Lower lobe of right lung (tissue), 2 donors: ENCODE results near the gene SLFN11. TPM values are rescaled to one million over a fixed set of nuclear protein-coding genes. Genes with fewer than 3 reads are reported as not detected.
A peak's percentile ranks its signal among the peaks of the same experiment; 100 is the strongest.
"Not testable (repeated sequence)": the region's sequence is repeated elsewhere in the genome, so short reads cannot be mapped to it uniquely, and the experiment has no call there.

Experiments
- ATAC-seq, 2 donors: fragments of 200-7000 bp; cut with Tn5 transposase; one replicate each; pipeline ENCODE4 v1.9.1; 2020 to 2022; ENCODE audit warnings: mild to moderate bottlenecking in 2 of 2, moderate library complexity in 2 of 2
- DNase-seq: peaks from one replicate; pipeline ENCODE4 v3.0.0-alpha.2; 2020
- H3K27ac ChIP-seq: fragments of 200-600 bp; one replicate; pipeline ENCODE4 v1.8.0; 2022
- H3K27me3 ChIP-seq: fragments of 200-600 bp; one replicate; pipeline ENCODE4 v1.8.0; 2022; ENCODE audit warnings: low read depth
- H3K36me3 ChIP-seq: fragments of 200-600 bp; one replicate; pipeline ENCODE4 v1.8.0; 2022; ENCODE audit warnings: mild to moderate bottlenecking
- H3K4me1 ChIP-seq: fragments of 200-600 bp; one replicate; pipeline ENCODE4 v1.8.0; 2022
- H3K4me3 ChIP-seq: fragments of 200-600 bp; one replicate; pipeline ENCODE4 v1.8.0; 2022; ENCODE audit warnings: mild to moderate bottlenecking
- H3K9me3 ChIP-seq: fragments of 200-600 bp; one replicate; pipeline ENCODE4 v1.8.0; 2022
- CTCF ChIP-seq: fragments of 200-600 bp; IDR thresholded peaks from one replicate; pipeline ENCODE4 v1.8.0; 2022; ENCODE audit warnings: antibody characterized with exemption, mild to moderate bottlenecking
- intact Hi-C: fragments of 100-400 bp; cut with DNase I; formaldehyde crosslinking; loops from one replicate; pipeline ENCODE4 v1.11.0; 2022
- total RNA-seq: library from RNA; stranded (reverse); fragmentation: NEBNext Ultra II Directional; extraction: Animal tissue kit (Norgen Biotek cat#: 25700); gene quantifications from one replicate; pipeline ENCODE4 v1.2.1, GENCODE V29; 2021
- donor health status: DM: no; HTN: yes; CAD: no; lungs with severe emphysema.

SLFN11 gene
- total RNA-seq, 1 donor from 2014 or later, result 118 TPM

GRCh38 chr17:35342276-35342675 lies 31.1 kb downstream of the SLFN11 start:
- DNase-seq, result no peak

GRCh38 chr17:35341411-35341992 lies 31.9 kb downstream of the SLFN11 start:
- intact Hi-C loops, result no loop called here
- no peak for TF ChIP-seq CTCF

More at GRCh38 chr17:35342276-35342675, 31.1 kb downstream of the SLFN11 start:
- peaks cover 24% of the 10 kb centered on the region for H3K4me1 ChIP-seq
- intact Hi-C loops, result no loop called here
- no peaks in the 10 kb centered on the region for H3K9me3 ChIP-seq
- H3K27ac ChIP-seq, result no peak overlapping the region
- no peak overlapping the region for H3K4me3 ChIP-seq
- ATAC-seq, result no peak
- no peaks in the 10 kb centered on the region for H3K27me3 ChIP-seq
- H3K36me3 ChIP-seq, result no peaks in the 10 kb centered on the region
- TF ChIP-seq CTCF, result no peak

GRCh38 chr17:35338230-35338629 lies 35.2 kb downstream of the SLFN11 start:
- Histone ChIP-seq H3K36me3 (no peaks in the 10 kb centered on the region), H3K9me3 (no peaks in the 10 kb centered on the region), H3K27ac (no peak overlapping the region), H3K27me3 (no peaks in the 10 kb centered on the region), H3K4me1 (no peaks in the 10 kb centered on the region), H3K4me3 (no peak overlapping the region)
- DNase-seq, result no peak
- TF ChIP-seq CTCF, result no peak
- no peak for ATAC-seq
- intact Hi-C loops, result no loop called here

More at GRCh38 chr17:35341411-35341992, 31.9 kb downstream of the SLFN11 start:
- Histone ChIP-seq H3K4me3 (no peak overlapping the region), H3K4me1 (peaks cover 16% of the 10 kb centered on the region), H3K9me3 (no peaks in the 10 kb centered on the region), H3K27me3 (no peaks in the 10 kb centered on the region), H3K36me3 (no peaks in the 10 kb centered on the region), H3K27ac (peak overlapping the region; percentile 42)
- no peak for ATAC-seq
- DNase-seq, result no peak

- Histone ChIP-seq H3K4me1 (no peaks in the 10 kb centered on the region), H3K27me3 (no peaks in the 10 kb centered on the region), H3K9me3 (no peaks in the 10 kb centered on the region), H3K4me3 (no peak overlapping the region), H3K27ac (no peak overlapping the region), H3K36me3 (no peaks in the 10 kb centered on the region)
- ATAC-seq (no peak), DNase-seq (no peak)
- TF ChIP-seq CTCF, result no peak
- intact Hi-C loops, result no loop called here
Observed at GRCh38 chr17:35337364-35337763, 36.1 kb downstream of the SLFN11 start.

- H3K27ac ChIP-seq, H3K4me3 ChIP-seq, H3K9me3 ChIP-seq, ATAC-seq, H3K36me3 ChIP-seq, DNase-seq, H3K27me3 ChIP-seq, intact Hi-C loops, H3K4me1 ChIP-seq: not testable (repeated sequence)
Observed at GRCh38 chr17:35333578-35333977, 39.8 kb downstream of the SLFN11 start.

GRCh38 chr17:35322749-35323148 lies 50.7 kb downstream of the SLFN11 start:
- H3K27me3 ChIP-seq, result no peaks in the 10 kb centered on the region
- H3K4me3 ChIP-seq, result no peak overlapping the region
- no peak for DNase-seq
- no peaks in the 10 kb centered on the region for H3K9me3 ChIP-seq
- no peak for TF ChIP-seq CTCF
- no peak overlapping the region for H3K27ac ChIP-seq
- no peaks in the 10 kb centered on the region for H3K36me3 ChIP-seq
- ATAC-seq, result no peak
- H3K4me1 ChIP-seq, result no peaks in the 10 kb centered on the region
- intact Hi-C loops, result no loop called here
